HG03354 (cell line): ENCODE measurements around the gene RABGEF1.
A peak's percentile ranks its signal among the peaks of the same experiment; 100 is the strongest.
"Not testable (repeated sequence)": the region's sequence is repeated elsewhere in the genome, so short reads cannot be mapped to it uniquely, and the experiment has no call there.

ENCODE experiments used
- ATAC-seq: cut with Tn5 transposase; IDR thresholded peaks from one replicate; pipeline ENCODE4 v1.9.1; 2021; ENCODE audit warnings: mild to moderate bottlenecking; ENCODE audit not compliant: unreplicated experiment, poor library complexity, severe bottlenecking

Gene RABGEF1

DNA sequence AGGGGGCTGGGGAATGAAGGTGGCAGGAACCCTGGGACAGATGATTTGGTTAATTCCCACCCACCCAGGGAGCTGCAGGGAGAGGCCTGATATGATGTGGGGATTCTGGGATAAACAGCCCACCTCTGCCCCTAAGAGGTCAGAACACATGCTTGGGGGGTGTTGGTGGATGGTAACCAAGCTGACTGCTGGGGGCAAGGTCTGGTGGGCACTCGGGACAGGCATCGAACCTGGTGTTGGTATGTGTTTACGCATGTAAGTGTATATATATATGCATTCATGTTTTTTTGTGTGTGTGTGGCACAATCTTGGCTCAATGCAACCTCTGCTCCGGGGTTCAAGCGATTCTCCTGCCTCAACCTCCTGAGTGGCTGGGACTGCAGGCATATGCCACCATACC lies 99.8 kb downstream of the RABGEF1 start:
- ATAC-seq, result no peak

DNA sequence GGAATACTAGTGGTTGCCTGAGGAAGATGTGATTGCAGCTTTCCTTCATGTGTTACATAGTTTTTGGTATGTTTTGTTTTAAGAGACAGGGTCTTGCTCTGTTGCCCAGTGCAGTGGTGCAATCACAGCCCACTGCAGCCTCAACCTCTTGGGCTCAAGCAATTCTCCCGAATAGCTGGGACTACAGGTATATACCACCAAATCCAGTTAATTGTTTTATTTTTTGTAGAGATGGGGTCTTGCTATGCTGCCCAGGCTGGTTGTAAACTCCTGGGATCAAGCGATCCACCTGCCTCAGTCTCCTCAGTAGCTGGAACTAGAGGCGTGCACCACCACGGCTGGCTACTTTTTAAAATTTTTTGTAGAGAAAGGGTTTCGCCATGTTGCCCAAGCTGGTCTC lies 101.4 kb downstream of the RABGEF1 start:
- ATAC-seq, result no peak

DNA sequence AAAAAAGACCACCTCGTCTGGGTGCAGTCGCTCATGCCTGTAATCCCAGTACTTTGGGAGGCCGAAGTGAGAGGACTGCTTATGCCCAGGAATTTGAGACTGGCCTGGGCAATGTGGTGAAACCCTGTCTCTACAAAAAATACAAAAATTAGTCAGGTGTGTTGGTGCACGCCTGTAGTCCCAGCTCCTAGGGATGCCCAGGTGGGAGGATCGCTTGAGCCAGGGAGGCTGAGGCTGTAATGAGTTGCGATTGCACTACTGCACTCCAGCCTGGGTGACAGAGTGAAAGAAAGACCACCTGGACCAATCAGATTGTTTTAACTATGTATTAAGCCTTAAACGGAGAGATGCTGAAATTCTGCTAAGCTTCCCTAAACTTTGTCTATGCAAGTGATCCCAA lies 103.0 kb downstream of the RABGEF1 start:
- not testable (repeated sequence) for ATAC-seq

DNA sequence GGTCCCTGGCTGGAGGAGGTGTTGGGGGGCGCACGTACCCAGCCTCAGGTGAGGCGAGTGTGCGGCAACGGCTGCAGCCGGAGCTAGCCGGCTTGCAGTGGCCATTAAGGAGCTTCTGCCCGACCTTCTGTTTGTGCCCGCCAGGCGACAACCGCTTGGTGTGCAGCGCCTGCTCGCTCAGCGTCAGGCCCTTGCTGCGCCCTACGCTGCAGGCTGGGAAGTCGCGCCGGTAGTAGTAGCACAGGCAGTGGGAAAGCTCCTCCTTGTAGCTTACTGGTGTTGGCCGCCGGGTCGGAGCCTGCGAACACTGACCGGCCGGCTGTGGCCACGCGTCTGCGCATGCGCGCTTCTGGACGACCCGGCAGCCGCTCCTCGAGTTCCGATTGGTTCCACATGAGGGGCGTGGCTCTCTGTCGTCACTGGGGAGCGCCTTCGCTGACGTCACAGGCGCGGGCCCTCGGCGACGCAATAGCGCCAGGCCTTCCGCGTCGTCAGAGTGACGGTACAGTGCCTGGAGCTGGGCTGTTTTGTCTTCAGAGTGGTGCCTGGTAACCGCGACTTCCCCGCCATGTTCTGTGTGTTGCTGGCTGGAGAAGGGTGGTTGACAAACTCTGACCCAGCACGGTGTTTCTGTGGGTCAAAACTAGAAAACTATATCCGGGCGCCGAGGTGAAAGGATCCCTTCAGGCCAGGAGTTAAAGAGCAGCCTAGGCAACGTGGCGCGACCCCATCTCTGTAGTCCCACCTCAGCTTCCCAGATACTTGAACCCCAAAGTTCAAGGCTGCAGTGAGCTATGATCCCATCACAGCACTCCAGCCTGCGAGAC lies 104.2 kb downstream of the RABGEF1 start:
- peak; percentile 95 for ATAC-seq

DNA sequence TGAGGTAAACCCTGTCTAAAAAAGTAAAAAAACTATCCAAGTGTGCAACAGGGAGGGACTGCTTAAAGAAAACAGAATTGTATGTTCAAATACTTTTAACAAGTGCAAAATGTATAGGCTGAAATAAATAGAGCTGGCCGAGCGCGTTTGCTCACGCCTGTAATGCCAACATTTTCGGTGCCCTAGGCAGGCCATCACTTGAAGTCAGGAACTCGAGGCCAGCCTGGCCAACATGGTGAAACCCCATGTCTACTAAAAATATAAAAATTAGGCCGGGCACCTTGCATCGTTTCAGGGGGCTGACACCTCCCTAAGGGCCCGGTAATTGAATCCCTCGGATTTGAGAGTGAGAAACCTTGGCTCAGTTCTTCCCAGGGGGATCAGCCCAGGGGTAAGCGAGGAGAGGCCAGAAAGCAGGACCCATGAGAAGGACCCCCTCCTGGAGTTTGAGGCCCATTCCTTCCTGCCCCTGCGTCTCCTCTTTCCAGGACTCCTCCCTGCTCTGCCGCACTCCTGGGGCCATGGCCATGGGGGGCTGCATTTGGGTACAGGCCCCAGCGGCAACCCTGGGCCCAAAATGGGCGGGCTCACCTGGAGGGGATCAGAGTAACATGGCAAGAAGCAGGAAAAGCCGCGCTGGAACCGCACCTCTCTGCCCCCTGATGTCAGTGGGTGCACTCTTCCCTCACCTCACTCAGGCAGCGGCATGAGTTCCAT lies 105.0 kb downstream of the RABGEF1 start:
- no peak for ATAC-seq

DNA sequence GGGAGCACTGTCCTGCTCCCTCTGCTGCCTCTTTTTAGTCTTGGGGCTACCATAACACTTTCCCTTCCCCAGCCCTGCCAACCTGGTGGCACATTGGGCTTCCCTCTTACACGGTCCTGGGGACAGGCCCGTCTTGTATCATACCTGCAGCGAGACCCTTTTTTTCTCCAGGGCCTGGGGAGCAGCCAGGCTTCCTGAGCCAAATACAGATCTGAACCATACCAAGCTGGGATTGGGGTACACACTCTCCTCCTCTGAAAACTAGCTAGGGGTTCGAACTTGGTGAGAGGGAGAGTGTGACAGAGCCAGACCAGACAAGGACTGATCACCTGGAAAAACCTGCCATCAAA lies 105.5 kb downstream of the RABGEF1 start:
- not testable (repeated sequence) for ATAC-seq

DNA sequence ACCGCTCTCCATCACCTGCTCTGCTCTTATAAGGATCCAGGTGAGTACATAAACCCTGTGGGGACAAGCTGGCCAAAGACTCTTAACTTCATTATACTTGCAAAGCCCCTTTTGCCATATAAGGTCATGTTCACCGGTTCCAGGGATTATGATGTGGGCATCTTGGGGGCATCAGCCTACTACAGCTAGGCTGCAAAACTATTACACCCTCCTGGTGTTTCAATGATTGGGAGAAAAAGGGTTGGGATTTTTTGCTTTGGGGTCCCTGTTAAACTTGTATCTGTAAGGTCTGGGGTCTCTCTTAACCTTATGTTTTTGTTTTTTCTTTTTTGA lies 107.0 kb downstream of the RABGEF1 start:
- ATAC-seq, result not testable (repeated sequence)

DNA sequence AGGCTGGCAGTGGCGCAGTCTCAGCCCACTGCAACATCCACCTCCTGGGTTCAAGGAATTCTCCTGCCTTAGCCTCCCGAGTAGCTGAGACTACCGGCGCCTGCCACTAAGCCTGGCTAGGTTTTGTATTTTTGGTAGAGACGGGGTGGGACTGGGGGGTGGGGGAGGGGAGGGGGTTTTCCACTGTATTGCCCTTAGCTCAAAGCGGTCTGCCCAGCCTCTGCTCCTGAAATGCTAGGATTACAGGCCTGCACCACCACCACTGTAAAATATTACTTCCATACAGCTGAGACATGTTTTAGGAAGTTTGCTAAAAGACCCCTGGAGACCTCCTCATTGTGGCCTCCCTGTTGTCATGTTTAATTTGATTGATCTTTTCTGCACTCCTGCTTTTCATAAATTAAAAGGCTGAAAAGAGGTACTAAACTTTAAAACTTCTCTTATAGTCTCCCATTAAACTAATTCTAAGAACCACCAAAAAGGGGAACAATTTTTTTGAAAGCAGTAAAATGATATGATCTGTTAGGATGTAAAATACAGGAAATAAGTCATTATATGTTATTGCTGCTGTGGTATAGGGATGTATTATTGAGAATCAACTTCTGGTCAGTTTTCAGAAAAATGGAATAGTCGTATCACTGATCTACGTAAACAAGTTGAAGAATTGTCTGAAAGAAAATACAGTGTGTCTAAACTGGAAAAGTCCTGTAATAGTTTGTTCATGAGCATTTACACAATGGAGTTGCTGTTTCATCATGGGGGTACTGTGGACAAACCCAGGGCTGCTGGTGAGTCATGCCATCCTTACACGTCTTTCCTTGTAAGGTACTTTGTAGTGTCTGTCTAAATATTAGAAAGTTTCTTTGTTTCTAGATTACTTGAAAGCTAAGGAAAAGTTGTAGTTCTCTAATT lies 107.6 kb downstream of the RABGEF1 start:
- ATAC-seq, result no peak

DNA sequence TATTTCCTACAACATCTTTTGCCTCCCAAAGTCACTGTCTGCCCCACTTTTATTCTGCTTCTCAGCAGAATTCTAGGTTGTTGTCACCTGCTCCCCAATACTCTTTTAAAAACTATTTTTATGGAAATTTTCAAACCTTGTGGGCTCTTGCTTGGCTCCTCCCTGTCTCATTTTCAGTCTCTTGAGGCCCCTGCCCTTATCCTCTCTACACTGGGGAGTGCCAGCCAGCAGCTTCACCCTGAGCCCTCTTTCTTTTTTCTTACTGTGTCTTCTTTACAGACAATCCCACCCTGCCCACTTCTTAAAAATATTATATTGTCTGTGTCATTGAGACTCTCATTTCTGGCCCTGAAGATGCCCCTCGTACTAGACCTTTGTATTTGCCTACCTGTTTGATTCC lies 118.8 kb downstream of the RABGEF1 start:
- no peak for ATAC-seq

DNA sequence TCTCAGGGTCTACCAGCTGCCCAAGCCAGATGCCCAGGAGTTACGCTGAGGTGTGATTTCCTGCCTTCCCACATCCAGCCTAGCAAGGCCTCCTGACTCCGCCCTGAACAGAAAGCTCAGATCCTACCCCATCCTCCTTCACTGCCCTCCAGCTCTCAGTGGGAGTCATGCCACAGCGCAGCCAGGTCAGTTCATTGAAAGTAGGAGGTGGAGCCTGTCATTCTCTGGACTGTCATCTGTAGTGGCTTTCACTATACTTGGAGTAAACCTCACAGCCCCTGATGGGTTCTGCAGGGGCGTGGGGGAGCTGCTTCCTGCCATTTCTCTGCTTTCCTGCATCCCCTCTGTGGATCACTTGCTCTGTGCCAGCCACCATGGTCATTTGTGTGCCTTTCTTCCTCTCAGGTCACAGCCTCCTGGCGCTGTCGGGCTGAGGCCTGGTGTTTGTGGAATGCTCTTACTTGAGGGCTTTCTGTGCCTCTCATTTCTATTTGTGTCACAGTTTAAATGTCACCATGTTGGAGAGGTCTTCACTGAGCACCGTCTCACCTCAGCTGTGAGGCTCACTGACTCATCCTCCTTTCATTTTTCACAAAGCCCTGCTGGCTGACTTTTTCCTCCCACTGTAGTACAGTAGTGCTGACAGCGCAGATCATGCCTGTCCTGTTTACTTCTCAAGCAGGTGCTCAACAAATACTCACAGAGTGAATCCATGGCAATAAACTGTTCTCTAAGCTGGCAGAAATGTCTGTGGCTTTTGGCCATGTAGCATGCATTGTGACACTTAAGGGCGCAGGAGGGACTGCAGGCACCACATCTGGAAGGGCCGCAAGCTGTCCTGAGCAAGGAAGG lies 119.5 kb downstream of the RABGEF1 start:
- no peak for ATAC-seq

DNA sequence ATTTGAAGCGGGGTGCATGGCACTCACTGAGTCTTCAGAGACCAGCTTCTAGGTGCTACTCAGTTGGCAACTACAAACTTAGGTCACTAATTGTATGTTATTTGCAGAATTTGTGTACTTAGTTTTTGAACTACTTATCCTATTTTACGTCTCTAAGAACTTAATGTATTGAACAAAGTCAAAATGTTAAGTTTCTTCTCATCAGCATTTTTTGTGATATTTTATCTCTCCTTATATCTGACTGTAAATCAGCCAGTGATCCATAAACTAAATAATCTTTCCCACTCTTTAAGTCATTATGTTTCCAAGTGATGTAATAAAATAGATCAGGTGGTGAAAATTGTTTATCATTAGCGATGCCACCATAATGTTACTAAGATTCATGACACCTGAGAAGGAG lies 120.2 kb downstream of the RABGEF1 start:
- no peak for ATAC-seq
